ENCODE results near the gene TBC1D21. TPM values are rescaled to one million over a fixed set of nuclear protein-coding genes. Genes with fewer than 3 reads are reported as not detected.

TBC1D21 gene
- total RNA-seq, 1 experiment from 2014 or later: not detected

- Histone ChIP-seq H4K8ac (replicated peaks; ENCODE audit: insufficient read length, low read depth, low read length) (no peak overlapping the region), H3K79me2 (ENCODE audit: insufficient read depth, low read length) (no peaks in the 10 kb centered on the region), H3K56ac (ENCODE audit: insufficient read length, low read depth, low read length) (no peak overlapping the region), H2BK5ac (ENCODE audit: insufficient read length, low read length) (no peak overlapping the region), H2BK15ac (ENCODE audit: low read depth, low read length) (no peak overlapping the region), H3K9ac (ENCODE audit: extremely low read depth, insufficient read length, low read length) (no peak overlapping the region), H3K23ac (ENCODE audit: insufficient read length, low read depth, low read length) (no peak overlapping the region), H3K4ac (ENCODE audit: low read depth, low read length) (no peak overlapping the region), H2BK20ac (ENCODE audit: low read depth, low read length, poor library complexity, severe bottlenecking) (no peak overlapping the region), H2BK120ac (ENCODE audit: low read depth, low read length, poor library complexity, severe bottlenecking) (no peak overlapping the region), H3K79me1 (ENCODE audit: insufficient read depth, low read depth, low read length, poor library complexity, severe bottlenecking) (no peaks in the 10 kb centered on the region), H2BK12ac (ENCODE audit: insufficient read length, low read depth, low read length) (no peak overlapping the region), H2AFZ (ENCODE audit: low read length) (no peak overlapping the region), H3K14ac (ENCODE audit: insufficient read depth, low read length) (no peak overlapping the region), H3K4me1 (ENCODE audit: insufficient read depth, low read length) (no peaks in the 10 kb centered on the region), H3T11ph (ENCODE audit: low read length) (no peak overlapping the region), H4K20me1 (ENCODE audit: control insufficient read depth, insufficient read depth, insufficient read length) (no peaks in the 10 kb centered on the region), H2AK5ac (ENCODE audit: insufficient read length, low read length) (no peak overlapping the region), H3K4me2 (ENCODE audit: insufficient read depth, insufficient read length, low read length) (no peak overlapping the region), H3K27me3 (ENCODE audit: insufficient read depth, low read length) (no peaks in the 10 kb centered on the region), H3K9me3 (ENCODE audit: control insufficient read depth, low read depth, low read length) (no peaks in the 10 kb centered on the region), H3K18ac (ENCODE audit: insufficient read length, low read depth, low read length) (no peak overlapping the region), H4K5ac (ENCODE audit: insufficient read length, low read depth, low read length) (no peak overlapping the region), H3K27ac (ENCODE audit: insufficient read length, low read depth, low read length) (no peak overlapping the region), H3K23me2 (ENCODE audit: insufficient read length, low read depth, low read length, poor library complexity, severe bottlenecking) (no peaks in the 10 kb centered on the region), H4K91ac (ENCODE audit: insufficient read length, low read depth, low read length) (no peak overlapping the region)
- Mint-ChIP-seq H3K36me3 (ENCODE audit: insufficient read depth in 1 of 3, low read depth in 3 of 3) (no peaks in the 10 kb centered on the region; a peak in 1 of 7 replicates), H3K4me1 (peaks cover 5 to 9% of the 10 kb centered on the region in 2 experiments), H3K9me3 (peaks cover 0 to 4% of the 10 kb centered on the region in 2 experiments; a peak in 2 of 5 replicates), H3K27me3 (ENCODE audit: low read depth) (peaks cover 1% of the 10 kb centered on the region), H3K27ac (no peak overlapping the region), H3K4me3 (no peak overlapping the region)
- TF ChIP-seq CTCF (conservative IDR thresholded peaks at IDR 0.05): no peak
- WGBS (ENCODE audit: extremely low coverage, insufficient read length, low lambda C conversion rate): no CpG with 5 or more reads among the region's 10 CpGs
- DNase-seq: no peak
These were observed 26.8 kb downstream of the TBC1D21 start for GRCh38 chr15:73900095-73900712.

Measured in H9 (cell line).